Measurements from ENCODE around the gene PGAM5.
"Not testable (repeated sequence)": the region's sequence is repeated elsewhere in the genome, so short reads cannot be mapped to it uniquely, and the experiment has no call there.

Gene PGAM5

GRCh38 chr12:132758825-132759224, 48.2 kb downstream of the PGAM5 start:
- DNase-seq: not testable (repeated sequence)

- DNase-seq: no peak
Measured at GRCh38 chr12:132759359-132759758, 48.7 kb downstream of the PGAM5 start.

- DNase-seq: no peak
Measured at GRCh38 chr12:132761032-132761920, 50.6 kb downstream of the PGAM5 start, which contains the start of gene ANKLE2. ANKLE2 (minus strand) TSS chr12:132761832; CDS start chr12:132761798, 34 bp downstream.

- DNase-seq: no peak
Measured at GRCh38 chr12:132761921-132762583, 51.4 kb downstream of the PGAM5 start.

- no peak for DNase-seq
Measured at GRCh38 chr12:132764231-132764630, 53.6 kb downstream of the PGAM5 start.

- DNase-seq: no peak
Measured at GRCh38 chr12:132765361-132765760, 54.7 kb downstream of the PGAM5 start.

GRCh38 chr12:132766380-132767085, 55.9 kb downstream of the PGAM5 start:
- DNase-seq: no peak

GRCh38 chr12:132771126-132771838, 60.6 kb downstream of the PGAM5 start:
- DNase-seq: no peak
